ENCODE data around the gene GLIS1. TPM values are rescaled to one million over a fixed set of nuclear protein-coding genes. Genes with fewer than 3 reads are reported as not detected.

GLIS1 gene
- total and polyA plus RNA-seq, 10 of the 15 experiments (the other 5 are each of a cell fraction or from before 2014, with no cell fraction given) = not detected

DNA sequence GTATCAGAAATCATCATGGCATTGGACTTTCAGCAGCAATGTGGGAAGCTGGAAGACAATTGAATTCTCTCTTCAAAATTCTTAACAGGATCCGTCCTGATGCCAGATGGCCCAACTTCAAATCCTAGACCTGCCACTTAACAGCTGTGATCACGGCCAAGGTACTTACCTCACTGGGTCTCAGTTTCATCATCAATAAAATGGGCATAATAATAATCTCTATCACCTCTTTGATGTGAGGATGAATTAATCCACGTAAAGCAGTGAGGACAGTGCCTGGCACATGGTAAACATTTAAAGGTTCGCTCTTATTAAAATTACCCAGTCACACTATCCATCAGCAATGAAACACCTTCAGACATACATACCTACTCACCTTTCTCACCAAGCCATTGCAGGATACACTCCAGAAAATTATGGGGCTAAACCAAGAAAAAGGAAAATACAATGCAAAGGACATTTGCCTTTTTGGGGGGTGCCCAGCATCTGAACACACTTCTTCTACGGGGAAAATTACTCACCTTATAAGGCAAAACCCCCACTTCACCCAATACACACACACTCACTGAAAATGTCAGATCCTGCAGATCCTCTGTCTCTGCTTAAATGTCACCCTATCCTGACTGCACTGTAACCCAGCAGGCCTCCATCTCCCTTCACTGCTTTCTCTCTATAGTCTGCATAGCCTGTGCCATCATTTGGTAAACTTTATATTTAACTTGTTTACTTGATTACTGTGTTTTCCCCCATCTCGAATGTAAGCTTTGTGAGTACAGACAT, 21.7 kb downstream of the GLIS1 start (continued):
- TF ChIP-seq, protein P1, sequence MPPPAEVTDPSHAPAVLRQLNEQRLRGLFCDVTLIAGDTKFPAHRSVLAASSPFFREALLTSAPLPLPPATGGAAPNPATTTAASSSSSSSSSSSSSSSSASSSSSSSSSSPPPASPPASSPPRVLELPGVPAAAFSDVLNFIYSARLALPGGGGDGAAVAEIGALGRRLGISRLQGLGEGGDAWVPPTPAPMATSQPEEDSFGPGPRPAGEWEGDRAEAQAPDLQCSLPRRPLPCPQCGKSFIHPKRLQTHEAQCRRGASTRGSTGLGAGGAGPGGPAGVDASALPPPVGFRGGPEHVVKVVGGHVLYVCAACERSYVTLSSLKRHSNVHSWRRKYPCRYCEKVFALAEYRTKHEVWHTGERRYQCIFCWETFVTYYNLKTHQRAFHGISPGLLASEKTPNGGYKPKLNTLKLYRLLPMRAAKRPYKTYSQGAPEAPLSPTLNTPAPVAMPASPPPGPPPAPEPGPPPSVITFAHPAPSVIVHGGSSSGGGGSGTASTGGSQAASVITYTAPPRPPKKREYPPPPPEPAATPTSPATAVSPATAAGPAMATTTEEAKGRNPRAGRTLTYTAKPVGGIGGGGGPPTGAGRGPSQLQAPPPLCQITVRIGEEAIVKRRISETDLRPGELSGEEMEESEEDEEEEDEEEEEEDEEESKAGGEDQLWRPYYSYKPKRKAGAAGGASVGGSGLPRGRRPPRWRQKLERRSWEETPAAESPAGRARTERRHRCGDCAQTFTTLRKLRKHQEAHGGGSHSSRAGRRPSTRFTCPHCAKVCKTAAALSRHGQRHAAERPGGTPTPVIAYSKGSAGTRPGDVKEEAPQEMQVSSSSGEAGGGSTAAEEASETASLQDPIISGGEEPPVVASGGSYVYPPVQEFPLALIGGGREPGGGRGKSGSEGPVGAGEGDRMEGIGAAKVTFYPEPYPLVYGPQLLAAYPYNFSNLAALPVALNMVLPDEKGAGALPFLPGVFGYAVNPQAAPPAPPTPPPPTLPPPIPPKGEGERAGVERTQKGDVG (CRISPR knock-in tag; IDR thresholded peaks at IDR 0.05) = no peak
- TF ChIP-seq, protein P2, sequence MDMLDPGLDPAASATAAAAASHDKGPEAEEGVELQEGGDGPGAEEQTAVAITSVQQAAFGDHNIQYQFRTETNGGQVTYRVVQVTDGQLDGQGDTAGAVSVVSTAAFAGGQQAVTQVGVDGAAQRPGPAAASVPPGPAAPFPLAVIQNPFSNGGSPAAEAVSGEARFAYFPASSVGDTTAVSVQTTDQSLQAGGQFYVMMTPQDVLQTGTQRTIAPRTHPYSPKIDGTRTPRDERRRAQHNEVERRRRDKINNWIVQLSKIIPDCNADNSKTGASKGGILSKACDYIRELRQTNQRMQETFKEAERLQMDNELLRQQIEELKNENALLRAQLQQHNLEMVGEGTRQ (IDR thresholded peaks at IDR 0.05; ENCODE audit: borderline replicate concordance, low read depth, low read length) = no peak
- no peak for TF ChIP-seq HCFC1 (IDR thresholded peaks at IDR 0.05; ENCODE audit: low read length)
- TF ChIP-seq, protein P3, sequence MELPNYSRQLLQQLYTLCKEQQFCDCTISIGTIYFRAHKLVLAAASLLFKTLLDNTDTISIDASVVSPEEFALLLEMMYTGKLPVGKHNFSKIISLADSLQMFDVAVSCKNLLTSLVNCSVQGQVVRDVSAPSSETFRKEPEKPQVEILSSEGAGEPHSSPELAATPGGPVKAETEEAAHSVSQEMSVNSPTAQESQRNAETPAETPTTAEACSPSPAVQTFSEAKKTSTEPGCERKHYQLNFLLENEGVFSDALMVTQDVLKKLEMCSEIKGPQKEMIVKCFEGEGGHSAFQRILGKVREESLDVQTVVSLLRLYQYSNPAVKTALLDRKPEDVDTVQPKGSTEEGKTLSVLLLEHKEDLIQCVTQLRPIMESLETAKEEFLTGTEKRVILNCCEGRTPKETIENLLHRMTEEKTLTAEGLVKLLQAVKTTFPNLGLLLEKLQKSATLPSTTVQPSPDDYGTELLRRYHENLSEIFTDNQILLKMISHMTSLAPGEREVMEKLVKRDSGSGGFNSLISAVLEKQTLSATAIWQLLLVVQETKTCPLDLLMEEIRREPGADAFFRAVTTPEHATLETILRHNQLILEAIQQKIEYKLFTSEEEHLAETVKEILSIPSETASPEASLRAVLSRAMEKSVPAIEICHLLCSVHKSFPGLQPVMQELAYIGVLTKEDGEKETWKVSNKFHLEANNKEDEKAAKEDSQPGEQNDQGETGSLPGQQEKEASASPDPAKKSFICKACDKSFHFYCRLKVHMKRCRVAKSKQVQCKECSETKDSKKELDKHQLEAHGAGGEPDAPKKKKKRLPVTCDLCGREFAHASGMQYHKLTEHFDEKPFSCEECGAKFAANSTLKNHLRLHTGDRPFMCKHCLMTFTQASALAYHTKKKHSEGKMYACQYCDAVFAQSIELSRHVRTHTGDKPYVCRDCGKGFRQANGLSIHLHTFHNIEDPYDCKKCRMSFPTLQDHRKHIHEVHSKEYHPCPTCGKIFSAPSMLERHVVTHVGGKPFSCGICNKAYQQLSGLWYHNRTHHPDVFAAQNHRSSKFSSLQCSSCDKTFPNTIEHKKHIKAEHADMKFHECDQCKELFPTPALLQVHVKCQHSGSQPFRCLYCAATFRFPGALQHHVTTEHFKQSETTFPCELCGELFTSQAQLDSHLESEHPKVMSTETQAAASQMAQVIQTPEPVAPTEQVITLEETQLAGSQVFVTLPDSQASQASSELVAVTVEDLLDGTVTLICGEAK (IDR thresholded peaks at IDR 0.05; ENCODE audit: borderline replicate concordance) = no peak
- TF ChIP-seq ZNF274 (IDR thresholded peaks at IDR 0.05; ENCODE audit: insufficient read depth, insufficient read length) = no peak
- no peak for TF ChIP-seq ZZZ3 (IDR thresholded peaks at IDR 0.05; ENCODE audit: control insufficient read depth, insufficient read length, low read depth)

Measured in GM12878 (cell line).